GM21423 (cell line): Measurements from ENCODE around the gene USP46.

Source experiments
- ATAC-seq: cut with Tn5 transposase; IDR thresholded peaks from one replicate; pipeline ENCODE4 v1.9.1; 2021; ENCODE audit warnings: mild to moderate bottlenecking, moderate library complexity; ENCODE audit not compliant: unreplicated experiment

USP46 gene

DNA sequence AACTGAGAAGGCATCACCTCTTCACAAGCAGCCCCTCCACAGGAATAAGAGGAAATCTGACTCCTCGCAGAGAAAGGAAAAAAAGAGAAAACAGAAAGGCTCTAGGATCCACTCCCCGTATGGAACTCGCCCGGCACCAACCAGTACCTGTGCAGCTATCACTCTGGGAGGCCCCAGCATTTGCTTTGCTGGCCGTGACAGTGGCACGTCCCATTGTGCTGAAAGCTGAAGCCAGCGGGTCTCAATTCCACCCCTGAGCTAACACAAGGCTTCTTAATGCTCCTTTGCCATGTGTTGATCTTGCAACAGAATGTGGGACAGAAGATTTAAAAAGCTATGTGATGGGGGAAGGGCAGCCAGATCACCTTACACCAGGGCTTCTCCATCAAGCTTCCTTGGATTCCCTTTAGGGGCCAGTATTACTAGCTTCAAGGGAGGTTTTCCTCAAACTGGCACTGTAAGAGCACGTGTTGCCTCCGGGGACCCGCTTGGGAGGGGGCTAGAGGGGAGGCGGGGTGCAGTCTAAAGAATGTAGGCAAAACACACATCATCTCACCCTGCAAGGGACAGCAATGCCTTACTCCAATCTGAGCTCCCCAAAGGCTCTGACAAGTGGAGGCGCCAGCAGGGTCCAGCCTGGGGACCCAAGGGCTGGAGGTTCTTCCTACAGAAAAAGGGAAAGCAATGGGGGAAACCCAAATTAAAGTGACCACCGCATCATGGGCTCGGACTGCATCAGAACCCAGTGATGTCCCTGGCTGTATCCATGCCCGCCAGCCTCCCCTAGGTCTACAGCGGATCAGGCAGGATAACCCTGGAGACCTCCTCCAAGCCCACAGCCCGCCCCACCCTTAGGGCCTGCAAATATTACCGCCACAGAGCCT, 1.2 kb downstream of the USP46 start:
- ATAC-seq = no peak

DNA sequence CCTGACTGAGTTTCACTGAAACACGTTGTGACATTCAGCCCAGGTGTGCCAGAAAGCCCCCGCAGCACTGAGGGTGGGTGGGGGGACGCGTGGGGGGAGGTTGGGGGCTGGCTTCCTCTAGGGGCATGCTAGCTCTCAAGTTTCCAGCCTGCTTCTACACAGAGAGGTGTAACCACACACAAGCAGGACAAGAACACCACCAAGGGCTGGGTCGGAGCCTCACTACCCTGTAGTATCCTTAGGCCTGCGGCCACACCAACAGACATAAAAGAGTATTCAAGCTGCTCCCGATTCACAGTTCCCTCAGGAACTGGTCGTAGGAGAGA, 1.8 kb downstream of the USP46 start:
- ATAC-seq = no peak

DNA sequence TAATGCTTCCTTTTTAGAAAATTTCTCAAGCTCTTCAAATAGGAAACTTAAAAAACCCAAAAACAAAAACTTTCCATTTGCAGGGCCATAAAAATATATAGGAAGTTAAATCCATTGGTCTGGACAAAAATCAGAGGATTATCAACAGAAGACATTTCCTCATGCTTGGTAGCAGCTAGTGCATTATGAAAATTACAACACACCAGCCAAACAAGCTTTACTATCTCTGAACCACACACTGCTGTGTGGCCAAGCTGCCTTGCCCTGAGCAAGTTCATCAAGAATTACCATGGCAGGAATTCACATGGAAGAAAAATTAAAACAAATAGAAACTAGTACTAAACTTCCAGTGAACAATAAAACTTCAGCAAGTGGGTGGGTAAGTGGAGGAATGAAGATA, 3.6 kb downstream of the USP46 start:
- no peak for ATAC-seq

DNA sequence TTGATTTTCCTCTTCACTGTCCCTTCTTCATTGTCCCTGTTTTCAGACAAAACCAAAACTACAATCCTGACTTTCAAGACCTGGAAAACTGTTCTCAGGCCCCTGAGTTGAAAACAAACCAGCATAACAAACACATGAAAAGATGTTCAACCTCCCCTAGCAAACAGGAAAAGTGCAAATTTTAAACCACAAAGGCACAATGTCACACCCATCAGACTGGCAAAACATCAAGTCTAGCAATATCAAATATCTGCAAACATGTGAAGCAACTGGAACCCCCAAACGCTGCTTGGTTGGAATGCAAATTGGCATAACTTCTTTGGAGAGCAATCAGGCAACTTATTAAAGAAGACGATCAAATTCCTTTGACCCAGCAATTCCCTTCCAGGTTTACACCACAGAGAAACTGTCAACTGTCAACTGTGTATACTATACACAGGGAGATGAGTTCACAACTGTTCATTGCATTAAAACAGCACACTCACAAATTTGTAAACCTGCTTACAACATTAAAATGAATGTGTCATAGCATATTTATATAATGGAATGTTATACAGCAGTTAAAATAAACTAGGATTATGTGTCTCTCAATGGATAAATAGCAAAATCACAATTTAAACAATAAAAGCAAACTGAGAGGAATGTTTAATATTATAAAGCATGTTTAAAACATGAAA, 7.0 kb downstream of the USP46 start:
- no peak for ATAC-seq

DNA sequence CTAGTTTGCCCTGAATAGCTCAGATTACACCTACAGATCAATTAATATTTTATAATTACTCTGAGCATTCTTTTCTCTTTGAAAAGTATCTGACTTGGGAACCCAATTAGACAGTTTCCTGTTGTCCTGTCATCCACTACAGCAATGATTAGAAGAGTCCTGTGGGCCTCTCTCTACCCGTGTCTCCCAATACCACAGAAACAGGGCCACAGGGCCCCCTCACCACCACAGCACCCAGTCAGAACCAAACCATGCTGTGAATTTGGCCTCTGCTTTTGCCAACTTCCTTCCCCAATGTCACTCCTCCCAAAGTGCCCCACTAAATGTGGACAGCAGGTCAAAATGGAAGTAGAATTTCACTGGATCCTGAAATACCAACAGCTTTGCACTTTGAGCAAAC, 10.3 kb downstream of the USP46 start:
- no peak for ATAC-seq

DNA sequence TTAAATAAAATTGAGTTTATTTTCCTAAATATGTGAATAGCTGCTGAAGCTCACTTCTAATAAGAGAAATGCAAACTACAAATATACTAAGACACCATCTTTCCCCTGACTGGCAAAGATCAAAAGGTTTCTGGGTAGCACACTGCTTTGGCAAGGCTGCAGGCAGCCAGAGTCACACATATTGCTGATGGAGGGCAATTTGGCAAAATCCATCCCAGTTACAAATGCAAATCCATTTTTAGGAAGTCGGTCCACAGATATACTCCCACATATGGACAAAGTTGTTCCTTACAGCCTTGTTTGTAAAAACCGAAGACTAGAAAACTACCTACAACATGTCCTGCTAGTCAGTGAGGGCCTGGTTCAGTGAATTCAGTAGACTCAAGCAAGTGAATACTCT, 12.4 kb downstream of the USP46 start:
- ATAC-seq = no peak

DNA sequence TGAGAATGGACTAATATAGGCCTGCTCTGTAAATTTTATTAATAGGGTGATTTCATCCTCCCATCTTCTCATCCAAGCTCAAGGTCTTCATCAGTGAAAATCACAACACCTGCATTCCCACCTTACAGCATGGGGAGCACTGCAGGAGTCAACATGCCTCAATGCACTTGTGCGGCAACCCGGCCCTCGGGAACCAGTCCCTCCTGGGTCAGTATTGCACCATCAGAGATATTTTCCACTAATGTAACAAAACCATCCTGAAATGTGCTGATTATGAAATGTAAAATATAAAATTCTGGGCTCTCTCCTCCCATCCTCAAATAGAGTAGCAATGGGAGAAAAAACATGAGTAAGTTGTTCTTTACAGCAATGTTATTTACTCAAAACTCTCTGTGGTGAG, 13.0 kb downstream of the USP46 start:
- ATAC-seq = no peak

- ATAC-seq = peak; percentile 29
These were observed 13.8 kb downstream of the USP46 start for GRCh38 chr4:52645300-52645699.

GRCh38 chr4:52643785-52644244, 15.3 kb downstream of the USP46 start:
- no peak for ATAC-seq

DNA sequence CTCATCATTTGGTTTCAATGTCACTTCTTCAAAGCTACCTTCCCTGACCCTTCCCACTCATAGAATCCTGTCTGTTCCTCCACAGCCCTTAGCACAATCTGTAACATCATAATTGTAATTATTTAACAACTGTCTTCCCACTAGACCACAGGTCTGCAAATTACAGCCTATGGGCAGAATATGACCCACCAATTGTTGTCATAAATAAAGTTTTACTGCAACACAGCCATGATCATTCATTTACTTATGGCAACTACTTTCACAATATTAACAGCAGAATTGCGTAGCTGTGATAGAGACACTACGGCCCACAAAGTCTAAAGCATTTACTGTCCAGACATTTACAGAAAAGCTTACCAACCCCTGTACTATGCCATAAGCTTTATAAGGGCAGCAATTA, 15.9 kb downstream of the USP46 start:
- no peak for ATAC-seq

GRCh38 chr4:52641854-52642563, 17.1 kb downstream of the USP46 start:
- peak; percentile 72 for ATAC-seq

DNA sequence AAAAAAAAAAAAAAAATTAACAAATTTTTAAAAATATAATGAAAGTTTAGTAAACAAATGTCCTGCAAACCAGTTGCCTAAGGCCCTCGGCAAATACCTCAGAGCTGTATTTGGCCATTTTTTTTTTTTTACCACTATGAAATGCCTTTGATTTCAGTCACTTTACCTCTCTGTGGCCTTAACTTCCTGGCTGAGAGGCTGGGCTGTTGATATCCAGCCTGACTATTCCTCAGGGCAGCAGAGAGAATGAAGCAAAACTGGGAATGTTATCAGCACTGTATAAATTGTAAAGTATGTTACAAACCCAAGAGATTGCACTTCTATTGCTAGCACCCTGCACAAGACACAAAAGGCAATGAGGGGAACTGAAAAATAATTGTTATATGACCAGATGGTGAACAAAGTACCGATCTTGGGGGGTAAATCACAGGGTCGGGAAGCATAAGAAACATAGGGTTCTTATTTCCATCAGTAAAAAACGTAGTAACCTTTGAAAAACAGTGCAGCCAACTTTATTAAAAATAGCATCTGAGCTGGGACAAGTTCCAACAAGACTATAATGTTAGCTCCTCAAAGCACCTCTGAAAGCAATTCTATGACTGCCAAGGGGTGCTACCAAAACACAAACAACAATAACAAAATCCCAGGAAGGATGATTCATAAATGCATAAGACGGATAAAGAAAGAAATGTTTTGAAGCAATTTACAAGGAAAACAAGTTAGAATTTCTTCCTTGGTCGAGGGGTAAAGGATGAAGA, 18.1 kb downstream of the USP46 start:
- no peak for ATAC-seq

DNA sequence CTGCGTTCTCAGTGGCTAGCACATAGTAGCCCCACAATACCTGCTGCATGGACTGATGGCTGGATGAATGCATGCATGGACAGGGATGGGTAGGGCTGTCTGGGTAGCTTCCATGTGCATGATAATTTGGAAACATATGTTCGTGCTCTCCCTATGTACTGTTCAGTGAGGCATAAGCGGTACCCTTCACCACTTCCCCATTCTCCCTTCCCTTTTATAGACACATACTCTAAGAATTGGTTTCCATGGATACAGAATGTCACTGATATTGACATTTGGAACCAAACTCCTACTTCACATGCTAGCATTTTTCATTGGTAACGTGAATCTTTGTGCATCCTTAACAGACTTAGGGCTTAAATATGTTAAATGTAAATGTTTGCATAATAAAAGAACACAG, 20.4 kb downstream of the USP46 start:
- peak; percentile 59 for ATAC-seq

DNA sequence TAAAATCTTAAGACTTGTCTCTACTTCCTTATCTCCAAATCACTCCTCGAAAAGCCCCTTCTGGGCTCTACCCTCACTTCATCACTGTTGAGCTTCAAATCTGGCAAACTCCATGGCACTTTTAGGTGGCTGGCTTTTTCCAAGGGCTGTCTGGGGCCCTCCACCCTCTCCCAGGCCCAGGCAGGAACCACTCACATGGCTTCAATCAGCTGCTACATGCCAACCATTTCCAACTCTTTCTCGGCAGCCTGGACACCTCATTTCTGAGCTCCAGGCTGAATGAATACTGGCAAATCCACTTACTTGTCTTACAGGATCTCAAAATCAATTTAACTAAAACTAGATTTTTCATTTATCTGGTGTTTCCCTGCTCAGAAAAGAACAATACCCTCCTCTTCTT, 22.0 kb downstream of the USP46 start:
- ATAC-seq = no peak

DNA sequence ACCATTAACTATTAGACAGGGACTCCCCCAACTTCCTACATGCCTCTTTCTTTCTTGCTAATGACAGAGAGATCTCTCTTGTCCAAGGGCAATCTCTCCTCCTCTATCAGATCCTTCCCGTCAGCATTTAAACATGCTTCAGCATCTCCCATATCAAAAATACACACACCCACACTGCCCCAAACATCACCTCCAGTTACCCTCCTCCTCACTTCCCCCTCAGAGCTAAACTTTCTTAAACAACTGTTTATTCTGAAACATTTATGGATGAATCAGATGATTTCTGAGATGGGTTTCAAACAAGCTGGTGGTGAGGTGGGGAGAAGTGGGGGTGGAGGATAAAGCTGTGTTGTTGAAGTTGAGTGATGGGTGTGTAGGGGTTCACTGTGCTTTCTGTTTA, 23.5 kb downstream of the USP46 start:
- no peak for ATAC-seq

- ATAC-seq = no peak
These were observed 24.0 kb downstream of the USP46 start for GRCh38 chr4:52635130-52635529.

DNA sequence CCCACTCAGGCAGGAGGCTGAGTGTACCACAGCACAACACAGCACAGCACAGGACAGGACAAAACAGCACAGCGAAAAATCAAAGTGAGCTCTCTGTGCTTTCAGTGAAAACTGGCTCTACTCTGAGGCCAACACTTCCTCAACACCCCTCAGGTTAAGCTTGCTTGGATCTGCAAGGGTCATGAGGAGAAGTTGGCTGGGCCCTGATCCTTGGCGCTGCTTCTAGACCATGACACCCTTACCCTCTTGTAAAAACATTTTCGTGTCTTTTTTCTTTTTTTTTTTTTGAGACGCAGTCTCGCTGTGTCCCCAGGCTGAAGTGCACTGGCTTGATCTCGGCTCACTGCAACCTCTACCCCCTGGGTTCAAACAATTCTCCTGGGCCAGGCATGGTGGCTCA, 25.3 kb downstream of the USP46 start:
- ATAC-seq = no peak

GRCh38 chr4:52628974-52629373, 30.1 kb downstream of the USP46 start:
- ATAC-seq = no peak

DNA sequence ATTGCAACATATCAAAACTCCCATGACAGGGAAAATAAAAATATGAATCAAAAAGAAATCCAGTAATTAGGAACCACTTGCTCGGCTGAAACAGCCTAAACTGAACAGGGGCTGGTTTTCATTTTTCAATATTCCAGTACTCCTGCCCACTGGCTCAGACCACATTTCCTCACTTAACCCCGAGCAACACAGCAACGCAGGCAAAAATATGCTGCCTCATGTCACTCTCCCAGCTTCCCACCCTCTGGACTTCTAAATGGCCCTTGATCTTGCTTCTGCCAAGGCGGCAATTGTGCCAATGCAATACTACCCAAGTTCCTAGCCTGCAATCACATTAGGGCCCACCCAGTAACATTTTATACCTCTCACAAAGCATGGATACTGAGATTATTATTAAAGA, 30.6 kb downstream of the USP46 start:
- ATAC-seq = no peak

DNA sequence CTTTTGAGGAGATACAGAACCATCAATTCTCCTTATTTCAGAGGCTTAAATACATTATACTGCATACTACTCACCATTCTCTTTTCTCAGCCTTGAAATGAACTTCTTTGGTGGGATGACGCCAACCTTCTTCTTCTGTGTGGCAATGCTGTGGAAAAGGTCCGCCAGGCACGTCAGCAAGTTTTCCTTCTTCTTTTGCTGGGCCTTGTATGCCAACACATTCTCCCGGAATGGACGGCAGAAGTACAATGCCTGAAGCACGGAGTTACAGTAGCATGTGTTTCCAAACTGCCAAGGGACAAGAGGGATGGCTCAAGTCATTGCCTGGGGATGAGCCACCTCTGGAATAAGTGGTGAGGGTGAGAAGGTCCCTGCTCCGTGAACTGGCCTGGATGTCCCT, 31.2 kb downstream of the USP46 start:
- no peak for ATAC-seq

GRCh38 chr4:52625216-52625615, 33.9 kb downstream of the USP46 start:
- ATAC-seq = no peak
